ENCODE data around the gene RELN. TPM values are rescaled to one million over a fixed set of nuclear protein-coding genes. Genes with fewer than 3 reads are reported as not detected.

RELN gene
- total and polyA plus RNA-seq, 2 of the 13 experiments (the other 11 are each of a cell fraction or from before 2014, with no cell fraction given) = 315 to 332 TPM

DNA sequence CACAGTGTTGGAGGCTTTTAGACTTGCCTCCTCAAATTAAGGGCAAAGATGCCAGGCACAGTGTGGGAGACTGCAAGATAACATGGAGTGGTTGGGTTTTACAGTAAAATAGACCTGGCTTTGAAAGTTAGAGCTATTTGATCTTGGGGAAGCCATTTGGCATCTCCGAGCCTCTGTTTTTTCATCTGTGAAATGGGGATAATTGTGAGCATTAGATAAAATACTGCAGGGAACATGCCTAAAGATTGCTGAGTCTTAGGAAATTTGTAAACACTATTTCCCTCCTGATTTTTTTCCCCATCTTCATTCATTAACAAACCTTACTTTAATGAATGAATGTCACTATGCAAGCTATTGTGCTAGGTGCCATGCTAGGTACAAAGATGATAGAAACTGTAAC is 302.2 kb downstream of the RELN start:
- in situ Hi-C loops (cut with HindIII; ENCODE audit: extremely low pct_ligation_motif_present, low pct_unique_long_range_greater_than_20kb) (no loop called here), intact Hi-C loops (cut with micrococcal nuclease; ENCODE audit: unreplicated experiment) (no loop called here)
- BruUV-seq (replicated peaks) = no TSS peak
- H3K79me2 ChIP-seq (ENCODE audit: insufficient read depth, low read length) = no peaks in the 10 kb centered on the region
- no peak overlapping the region for H3K9ac ChIP-seq (ENCODE audit: insufficient read depth, low read depth, low read length)
- peaks cover 16% of the 10 kb centered on the region for H3K4me1 ChIP-seq (ENCODE audit: insufficient read depth, low read length)
- CTCF ChIA-PET (ENCODE audit: low intra/inter-chr PET ratio, low total read pairs) = no interaction called here
- WGBS (ENCODE audit: low lambda C conversion rate) = 88% methylated on average over 1 of the region's 1 CpG
- no peak overlapping the region for H2AFZ ChIP-seq (ENCODE audit: low read length)
- no peak overlapping the region for H3K27ac ChIP-seq (ENCODE audit: extremely low read length, insufficient read depth, low read length)
- no peak overlapping the region for H3K4me2 ChIP-seq (ENCODE audit: low read depth, low read length)
- peaks cover 0 to 8% of the 10 kb centered on the region in 2 experiments; a peak in 2 of 5 replicates for H3K36me3 ChIP-seq (replicated peaks in 1 of 2; ENCODE audit: control insufficient read depth in 1 of 2, insufficient read depth in 2 of 2, low read length in 2 of 2)
- ATAC-seq (no peak), FAIRE-seq (no peak), DNase-seq (ENCODE audit: low spot score) (no peak)
- no peaks in the 10 kb centered on the region for H3K27me3 ChIP-seq (ENCODE audit: control insufficient read depth in 1 of 2, insufficient read depth in 2 of 2, low read length in 2 of 2)
- H3K9me3 ChIP-seq (ENCODE audit: low read length) = no peaks in the 10 kb centered on the region
- POLR2A ChIA-PET = no interaction called here
- no peak overlapping the region for H3K4me3 ChIP-seq (replicated peaks in 1 of 3; ENCODE audit: insufficient read depth in 1 of 3, low read depth in 2 of 3, low read length in 3 of 3)
- H4K20me1 ChIP-seq (ENCODE audit: insufficient read depth, low read length) = no peaks in the 10 kb centered on the region
- TF ChIP-seq, protein P1, sequence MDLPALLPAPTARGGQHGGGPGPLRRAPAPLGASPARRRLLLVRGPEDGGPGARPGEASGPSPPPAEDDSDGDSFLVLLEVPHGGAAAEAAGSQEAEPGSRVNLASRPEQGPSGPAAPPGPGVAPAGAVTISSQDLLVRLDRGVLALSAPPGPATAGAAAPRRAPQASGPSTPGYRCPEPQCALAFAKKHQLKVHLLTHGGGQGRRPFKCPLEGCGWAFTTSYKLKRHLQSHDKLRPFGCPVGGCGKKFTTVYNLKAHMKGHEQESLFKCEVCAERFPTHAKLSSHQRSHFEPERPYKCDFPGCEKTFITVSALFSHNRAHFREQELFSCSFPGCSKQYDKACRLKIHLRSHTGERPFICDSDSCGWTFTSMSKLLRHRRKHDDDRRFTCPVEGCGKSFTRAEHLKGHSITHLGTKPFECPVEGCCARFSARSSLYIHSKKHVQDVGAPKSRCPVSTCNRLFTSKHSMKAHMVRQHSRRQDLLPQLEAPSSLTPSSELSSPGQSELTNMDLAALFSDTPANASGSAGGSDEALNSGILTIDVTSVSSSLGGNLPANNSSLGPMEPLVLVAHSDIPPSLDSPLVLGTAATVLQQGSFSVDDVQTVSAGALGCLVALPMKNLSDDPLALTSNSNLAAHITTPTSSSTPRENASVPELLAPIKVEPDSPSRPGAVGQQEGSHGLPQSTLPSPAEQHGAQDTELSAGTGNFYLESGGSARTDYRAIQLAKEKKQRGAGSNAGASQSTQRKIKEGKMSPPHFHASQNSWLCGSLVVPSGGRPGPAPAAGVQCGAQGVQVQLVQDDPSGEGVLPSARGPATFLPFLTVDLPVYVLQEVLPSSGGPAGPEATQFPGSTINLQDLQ (CRISPR knock-in tag; IDR thresholded peaks at IDR 0.05) = no peak
- TF ChIP-seq, protein P2, sequence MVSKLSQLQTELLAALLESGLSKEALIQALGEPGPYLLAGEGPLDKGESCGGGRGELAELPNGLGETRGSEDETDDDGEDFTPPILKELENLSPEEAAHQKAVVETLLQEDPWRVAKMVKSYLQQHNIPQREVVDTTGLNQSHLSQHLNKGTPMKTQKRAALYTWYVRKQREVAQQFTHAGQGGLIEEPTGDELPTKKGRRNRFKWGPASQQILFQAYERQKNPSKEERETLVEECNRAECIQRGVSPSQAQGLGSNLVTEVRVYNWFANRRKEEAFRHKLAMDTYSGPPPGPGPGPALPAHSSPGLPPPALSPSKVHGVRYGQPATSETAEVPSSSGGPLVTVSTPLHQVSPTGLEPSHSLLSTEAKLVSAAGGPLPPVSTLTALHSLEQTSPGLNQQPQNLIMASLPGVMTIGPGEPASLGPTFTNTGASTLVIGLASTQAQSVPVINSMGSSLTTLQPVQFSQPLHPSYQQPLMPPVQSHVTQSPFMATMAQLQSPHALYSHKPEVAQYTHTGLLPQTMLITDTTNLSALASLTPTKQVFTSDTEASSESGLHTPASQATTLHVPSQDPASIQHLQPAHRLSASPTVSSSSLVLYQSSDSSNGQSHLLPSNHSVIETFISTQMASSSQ (IDR thresholded peaks at IDR 0.05; ENCODE audit: low read depth) = no peak
- TF ChIP-seq, protein P2 (CRISPR knock-in tag; IDR thresholded peaks at IDR 0.05; ENCODE audit: borderline replicate concordance) = no peak
- TF ChIP-seq ZNF530 (CRISPR knock-in tag; IDR thresholded peaks at IDR 0.05; ENCODE audit: low read depth) (no peak), FOXM1 (CRISPR knock-in tag; IDR thresholded peaks at IDR 0.05) (no peak), ZNF713 (CRISPR knock-in tag; IDR thresholded peaks at IDR 0.05) (no peak), ZNF333 (CRISPR knock-in tag; IDR thresholded peaks at IDR 0.05; ENCODE audit: borderline replicate concordance) (no peak), ZNF17 (CRISPR knock-in tag; IDR thresholded peaks at IDR 0.05) (no peak), RBM22 (optimal IDR thresholded peaks at IDR 0.05; ENCODE audit: low read length) (peak; percentile 21), ZNF674 (CRISPR knock-in tag; IDR thresholded peaks at IDR 0.05; ENCODE audit: low read depth) (no peak), KLF15 (CRISPR knock-in tag; IDR thresholded peaks at IDR 0.05; ENCODE audit: borderline replicate concordance) (no peak), ZFP41 (CRISPR knock-in tag; IDR thresholded peaks at IDR 0.05; ENCODE audit: borderline replicate concordance) (no peak), ZNF772 (CRISPR knock-in tag; IDR thresholded peaks at IDR 0.05) (no peak), NR1H2 (CRISPR knock-in tag; IDR thresholded peaks at IDR 0.05; ENCODE audit: borderline replicate concordance, low read depth) (no peak), POLR2AphosphoS2 (IDR thresholded peaks at IDR 0.05; ENCODE audit: low read depth, low read length) (no peak)
- TF ChIP-seq, protein P3, sequence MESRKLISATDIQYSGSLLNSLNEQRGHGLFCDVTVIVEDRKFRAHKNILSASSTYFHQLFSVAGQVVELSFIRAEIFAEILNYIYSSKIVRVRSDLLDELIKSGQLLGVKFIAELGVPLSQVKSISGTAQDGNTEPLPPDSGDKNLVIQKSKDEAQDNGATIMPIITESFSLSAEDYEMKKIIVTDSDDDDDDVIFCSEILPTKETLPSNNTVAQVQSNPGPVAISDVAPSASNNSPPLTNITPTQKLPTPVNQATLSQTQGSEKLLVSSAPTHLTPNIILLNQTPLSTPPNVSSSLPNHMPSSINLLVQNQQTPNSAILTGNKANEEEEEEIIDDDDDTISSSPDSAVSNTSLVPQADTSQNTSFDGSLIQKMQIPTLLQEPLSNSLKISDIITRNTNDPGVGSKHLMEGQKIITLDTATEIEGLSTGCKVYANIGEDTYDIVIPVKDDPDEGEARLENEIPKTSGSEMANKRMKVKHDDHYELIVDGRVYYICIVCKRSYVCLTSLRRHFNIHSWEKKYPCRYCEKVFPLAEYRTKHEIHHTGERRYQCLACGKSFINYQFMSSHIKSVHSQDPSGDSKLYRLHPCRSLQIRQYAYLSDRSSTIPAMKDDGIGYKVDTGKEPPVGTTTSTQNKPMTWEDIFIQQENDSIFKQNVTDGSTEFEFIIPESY (CRISPR knock-in tag; IDR thresholded peaks at IDR 0.05) = no peak
